ENCODE data around the gene EME1.

DNA sequence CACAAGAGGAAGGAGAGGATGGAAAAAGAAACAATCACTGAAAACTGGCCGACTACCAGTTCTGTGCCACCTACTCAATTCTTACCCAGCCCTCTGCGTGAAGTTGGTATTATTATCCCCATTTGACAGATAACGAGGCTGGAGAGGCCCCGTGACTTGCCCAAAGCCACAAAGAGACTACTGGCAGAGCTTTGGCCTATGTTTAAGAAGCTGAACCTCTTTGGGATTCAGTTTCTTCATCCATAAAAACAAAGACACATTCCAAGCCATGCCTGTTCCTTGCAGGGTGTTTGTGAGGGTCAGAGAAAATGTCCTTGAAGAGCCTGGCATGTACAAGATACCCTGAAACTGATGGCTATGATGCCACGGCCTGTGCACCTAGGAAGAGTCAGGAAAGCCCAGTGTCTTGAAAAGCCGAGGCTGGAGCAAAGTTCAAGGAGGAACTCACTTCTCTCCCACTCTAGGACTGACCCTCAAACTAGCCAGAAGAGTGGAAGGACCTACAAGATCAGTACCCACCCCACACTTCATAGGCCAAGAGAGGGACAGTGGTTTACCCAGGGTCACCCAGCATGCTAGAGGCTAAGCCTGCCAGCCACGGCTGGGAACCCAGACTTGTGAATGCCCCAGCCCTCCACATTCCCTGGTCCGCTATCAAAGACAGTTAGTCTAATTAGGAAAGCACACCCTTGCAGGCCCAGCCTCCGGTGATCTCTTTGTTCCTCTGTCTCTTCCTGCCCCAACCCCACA, 51.4 kb downstream of the EME1 start:
- TF ChIP-seq POLR2AphosphoS5 (IDR thresholded peaks at IDR 0.05; ENCODE audit: low read depth, low read length): no peak
- TF ChIP-seq POLR2A (IDR thresholded peaks at IDR 0.05; ENCODE audit: low read depth, low read length): no peak
- no peak for TF ChIP-seq TAF1 (IDR thresholded peaks at IDR 0.05; ENCODE audit: low read depth, low read length)
- TF ChIP-seq PAX5 (IDR thresholded peaks at IDR 0.05; ENCODE audit: insufficient read depth, low read length, severe bottlenecking): no peak
- no peak for TF ChIP-seq POU2F2 (IDR thresholded peaks at IDR 0.05; ENCODE audit: low read depth, low read length)
